GM12873 (cell line): ENCODE data around the gene CCDC30.

Experiments used
- TF ChIP-seq, protein P1 (sequence below): IDR thresholded peaks from 2 replicates; pipeline ENCODE4 v1.5.1; 2012; ENCODE audit warnings: low read depth, mild to moderate bottlenecking, moderate library complexity, low read length, control low read depth; ENCODE audit not compliant: insufficient read depth; ENCODE audit errors: missing control alignments

The CCDC30 gene

DNA sequence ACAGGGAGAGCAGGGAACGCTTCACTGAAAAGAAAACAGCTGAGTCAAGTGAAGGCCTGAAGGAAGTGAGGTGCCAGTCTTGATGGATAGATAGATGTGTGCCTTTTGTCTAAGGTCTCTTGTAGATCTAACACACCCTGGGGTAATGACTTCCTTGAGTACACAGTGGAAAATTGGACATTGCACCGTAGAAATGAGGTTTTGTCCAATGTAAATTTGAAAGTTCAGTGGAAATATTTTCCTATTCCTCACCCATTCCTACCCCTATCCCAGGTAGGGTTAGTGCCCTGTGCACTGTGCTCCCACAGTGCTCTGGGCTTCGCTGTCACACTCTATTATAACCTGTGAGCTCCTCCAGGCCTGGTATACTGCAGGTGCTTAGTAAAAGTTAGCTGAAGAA, 31.6 kb upstream of the CCDC30 start:
- TF ChIP-seq, protein P1, sequence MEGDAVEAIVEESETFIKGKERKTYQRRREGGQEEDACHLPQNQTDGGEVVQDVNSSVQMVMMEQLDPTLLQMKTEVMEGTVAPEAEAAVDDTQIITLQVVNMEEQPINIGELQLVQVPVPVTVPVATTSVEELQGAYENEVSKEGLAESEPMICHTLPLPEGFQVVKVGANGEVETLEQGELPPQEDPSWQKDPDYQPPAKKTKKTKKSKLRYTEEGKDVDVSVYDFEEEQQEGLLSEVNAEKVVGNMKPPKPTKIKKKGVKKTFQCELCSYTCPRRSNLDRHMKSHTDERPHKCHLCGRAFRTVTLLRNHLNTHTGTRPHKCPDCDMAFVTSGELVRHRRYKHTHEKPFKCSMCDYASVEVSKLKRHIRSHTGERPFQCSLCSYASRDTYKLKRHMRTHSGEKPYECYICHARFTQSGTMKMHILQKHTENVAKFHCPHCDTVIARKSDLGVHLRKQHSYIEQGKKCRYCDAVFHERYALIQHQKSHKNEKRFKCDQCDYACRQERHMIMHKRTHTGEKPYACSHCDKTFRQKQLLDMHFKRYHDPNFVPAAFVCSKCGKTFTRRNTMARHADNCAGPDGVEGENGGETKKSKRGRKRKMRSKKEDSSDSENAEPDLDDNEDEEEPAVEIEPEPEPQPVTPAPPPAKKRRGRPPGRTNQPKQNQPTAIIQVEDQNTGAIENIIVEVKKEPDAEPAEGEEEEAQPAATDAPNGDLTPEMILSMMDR, result no peak

DNA sequence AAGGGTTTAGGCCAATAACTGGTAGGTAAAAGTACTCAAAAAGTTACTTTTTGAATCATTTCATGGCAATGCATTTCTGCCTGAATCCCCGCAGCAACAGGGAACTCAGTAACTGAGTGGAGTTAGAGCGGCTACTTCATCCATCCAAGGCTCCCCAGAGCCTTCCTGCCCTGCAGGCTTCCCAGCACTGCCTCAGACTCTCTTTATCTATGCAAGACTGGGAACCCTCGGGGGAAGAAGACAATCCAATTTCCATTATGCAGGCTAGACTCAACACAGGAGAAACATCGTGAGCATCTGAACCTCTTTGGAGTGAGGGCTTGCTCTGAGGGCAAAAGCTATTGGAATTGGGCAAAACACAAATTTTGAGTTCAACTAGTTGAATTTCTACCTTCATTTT, 30.4 kb upstream of the CCDC30 start:
- TF ChIP-seq, protein P1, result no peak

DNA sequence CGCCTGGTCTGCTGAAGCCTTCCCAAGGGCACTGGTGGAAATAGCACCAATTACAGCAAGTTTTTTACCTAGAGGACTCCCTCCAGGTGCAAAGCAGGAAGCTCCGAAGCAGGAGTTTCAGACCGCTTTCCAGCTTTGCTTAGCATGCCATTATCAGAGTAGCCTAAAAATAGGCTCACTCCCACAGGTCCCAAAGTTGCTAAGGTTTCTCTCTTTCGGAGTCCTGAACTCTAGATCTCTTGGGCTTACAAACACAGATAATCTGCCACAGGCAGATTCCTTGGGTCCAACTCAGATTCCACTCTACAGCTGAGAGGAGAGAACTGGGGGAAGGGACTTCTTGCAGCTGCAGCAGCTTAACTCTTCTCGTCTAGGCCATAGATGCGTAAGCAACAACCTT, 29.7 kb upstream of the CCDC30 start:
- TF ChIP-seq, protein P1, result no peak

DNA sequence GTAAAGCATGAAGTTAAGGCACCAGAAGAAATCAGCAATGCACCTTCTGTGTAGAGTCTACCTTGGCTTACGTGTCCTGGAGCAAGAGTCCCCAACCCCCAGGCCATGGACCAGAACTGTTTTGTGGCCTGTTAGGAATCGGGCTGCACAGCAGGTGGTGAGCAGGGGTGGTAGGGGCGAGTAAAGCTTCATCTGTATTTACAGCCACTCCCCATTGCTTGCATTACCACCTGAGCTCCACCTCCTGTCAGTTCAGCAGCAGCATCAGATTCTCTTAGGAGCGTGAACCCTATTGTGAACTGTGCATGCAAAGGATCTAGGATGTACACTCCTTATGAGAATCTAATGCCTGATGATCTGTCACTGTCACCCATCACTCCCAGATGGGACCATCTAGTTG, 28.7 kb upstream of the CCDC30 start:
- TF ChIP-seq, protein P1, result no peak

DNA sequence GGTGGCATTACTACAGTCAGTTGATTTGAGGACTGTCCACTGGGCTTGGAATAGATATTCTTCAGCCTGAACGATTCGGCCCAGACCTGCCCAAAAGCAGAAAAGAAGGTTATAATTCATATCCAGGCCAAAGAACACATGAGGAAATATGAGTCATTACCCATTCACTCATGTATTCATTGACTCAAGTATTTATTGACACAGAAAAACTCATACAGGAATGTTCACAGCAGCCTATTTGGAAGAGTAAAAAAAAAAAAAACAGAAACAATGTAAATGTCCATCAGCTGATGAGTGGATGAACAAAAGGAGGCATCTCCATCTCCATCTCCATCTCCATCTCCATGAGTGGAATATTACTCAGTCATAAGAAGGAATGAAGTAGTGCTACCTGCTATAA, 23.1 kb upstream of the CCDC30 start:
- TF ChIP-seq, protein P1, result no peak

DNA sequence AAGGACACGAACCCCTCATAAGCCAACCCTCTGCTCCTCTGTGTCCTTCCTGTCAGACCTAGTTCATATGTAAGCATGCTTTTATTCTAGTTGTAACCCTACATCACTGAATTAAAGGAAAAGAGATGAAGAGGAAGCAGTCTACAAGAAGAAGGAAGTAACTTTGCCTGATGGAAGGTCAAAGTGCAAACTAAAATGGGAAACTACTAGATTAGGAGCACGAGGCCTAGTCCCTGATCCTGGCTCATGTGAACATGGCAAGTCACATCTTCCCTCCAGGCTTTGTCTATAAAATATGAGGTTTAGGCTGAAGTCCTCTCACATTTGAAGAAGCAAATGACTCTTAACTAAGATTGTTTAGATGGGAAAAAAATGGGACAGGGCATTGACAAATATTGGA, 20.4 kb upstream of the CCDC30 start:
- TF ChIP-seq, protein P1, result no peak

DNA sequence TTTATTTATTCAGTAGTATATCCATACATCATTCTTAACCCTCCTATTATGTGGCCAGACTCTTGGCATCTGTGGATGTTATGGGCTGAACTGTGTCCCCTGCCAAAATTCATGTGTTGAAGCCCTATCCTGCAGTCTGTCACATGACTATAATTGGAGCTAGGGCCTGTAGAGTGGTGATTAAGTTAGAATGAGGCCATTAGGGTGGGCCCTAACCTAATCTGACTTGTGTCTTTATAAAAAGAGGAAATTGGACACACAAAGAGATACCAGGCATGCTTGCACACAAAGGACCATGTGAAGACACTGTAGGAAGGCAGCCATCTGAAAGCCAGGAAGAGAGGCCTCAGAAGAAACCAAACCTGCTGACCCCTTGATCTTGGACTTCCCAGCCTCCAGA, 13.8 kb upstream of the CCDC30 start:
- TF ChIP-seq, protein P1, result no peak
